Cerebellar cortex (tissue), 1 donor: Measurements from ENCODE around the gene KCNQ1.

ENCODE experiments used
- DNase-seq: peaks from one replicate; pipeline ENCODE4 v3.0.0-alpha.2; 2015; ENCODE audit warnings: low spot score

The KCNQ1 gene

DNA sequence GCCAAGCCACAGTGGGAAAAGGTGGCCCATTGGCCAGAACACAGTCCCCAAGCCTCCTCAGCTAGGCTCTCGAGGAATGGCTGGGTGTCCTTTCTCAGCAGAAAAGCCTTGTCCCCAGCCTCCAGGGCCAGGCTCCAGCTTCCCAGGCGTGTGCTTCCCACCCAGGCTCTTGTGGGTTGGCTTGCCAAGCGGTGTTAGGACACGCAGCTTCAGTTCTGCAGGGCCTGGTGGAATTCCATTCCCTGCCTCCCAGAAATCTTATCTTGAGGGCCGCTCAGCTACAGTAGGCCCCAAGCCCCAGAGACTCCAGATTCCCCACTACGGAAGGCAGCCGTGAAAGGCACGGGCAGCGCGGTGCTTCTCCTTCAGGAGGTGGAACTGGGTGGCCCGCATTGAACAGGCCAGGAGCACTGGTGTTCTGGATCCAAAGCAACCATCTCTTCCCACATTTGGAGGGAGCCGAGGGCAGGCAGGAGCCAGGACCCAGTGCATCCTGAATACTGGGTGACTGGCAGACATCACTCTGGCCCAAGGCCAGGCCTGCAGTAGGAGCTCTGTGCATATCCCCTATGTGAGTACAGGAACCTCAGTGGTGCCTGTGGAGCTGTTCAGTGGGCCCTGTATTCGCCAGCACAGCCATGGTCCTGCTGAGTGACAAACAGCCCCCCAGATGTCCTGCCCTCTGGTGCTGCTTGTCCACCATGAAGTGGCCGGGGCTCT is 271.7 kb downstream of the KCNQ1 start:
- no peak for DNase-seq

DNA sequence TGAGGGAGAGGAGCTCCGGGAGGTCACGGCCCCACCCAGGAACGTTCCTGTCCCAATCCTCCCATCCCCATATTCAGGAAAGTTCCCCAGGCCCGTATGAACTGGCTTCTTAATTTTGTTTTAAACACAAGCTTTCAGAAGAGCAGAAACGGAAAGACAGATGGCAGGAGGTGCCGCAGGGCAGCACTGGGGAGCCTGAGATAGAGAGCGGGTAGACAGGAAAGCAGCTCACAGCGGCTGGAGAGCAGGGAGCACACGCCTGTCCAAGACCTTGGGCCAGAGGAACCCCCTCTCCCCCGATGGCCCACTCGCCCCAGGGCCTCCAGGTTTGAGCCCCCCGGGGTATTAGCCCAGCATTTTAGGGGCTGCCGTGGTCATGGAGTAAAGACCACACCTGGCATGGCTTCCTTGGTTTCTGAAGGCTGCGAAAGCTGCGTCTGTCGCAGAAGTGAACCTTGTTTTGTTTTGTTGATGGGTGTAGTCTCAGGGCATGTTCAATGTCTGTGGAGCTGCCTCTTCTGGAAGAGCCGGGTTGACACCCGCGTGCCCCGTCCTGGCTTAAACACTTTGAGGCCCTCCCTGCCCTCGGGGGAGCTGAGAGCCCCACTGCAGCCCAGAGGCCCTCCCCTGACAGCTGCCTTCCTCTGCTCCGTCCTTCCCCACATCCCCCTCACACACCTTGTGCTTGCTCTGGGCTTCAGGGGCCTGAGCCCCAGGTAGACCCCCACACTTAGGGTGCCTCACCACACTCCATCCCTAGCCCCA is 272.9 kb downstream of the KCNQ1 start:
- DNase-seq, result peak; percentile 38

DNA sequence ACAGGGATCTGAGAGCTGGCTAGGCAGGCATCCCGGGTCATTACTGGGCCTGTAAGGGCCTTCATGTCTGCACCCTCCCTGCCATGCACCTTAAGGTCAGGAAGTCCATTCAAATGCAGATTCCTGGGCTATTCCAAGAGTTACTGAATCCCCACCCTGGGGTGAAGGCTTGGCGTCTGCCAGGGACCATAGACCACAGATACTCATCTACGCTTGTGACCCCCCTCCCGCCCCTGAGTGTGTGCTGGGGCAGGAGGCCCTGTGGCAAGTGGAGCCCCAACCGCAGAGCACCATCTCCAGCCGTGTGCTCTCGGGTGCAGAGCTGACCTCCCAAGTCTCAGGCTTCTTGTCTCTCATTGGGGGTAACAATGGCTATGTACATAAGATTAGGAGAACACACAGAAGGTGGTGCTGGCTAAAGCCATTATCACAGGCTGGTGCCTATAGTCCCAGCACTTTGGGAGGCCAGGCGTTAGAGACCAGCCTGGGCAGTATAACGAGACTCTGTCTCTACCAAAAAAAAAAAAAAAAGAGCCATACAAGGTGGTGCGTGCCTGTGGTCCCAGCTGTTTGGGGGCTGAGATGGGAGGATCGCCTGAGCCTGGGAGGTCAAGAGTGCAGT is 274.1 kb downstream of the KCNQ1 start:
- no peak for DNase-seq

DNA sequence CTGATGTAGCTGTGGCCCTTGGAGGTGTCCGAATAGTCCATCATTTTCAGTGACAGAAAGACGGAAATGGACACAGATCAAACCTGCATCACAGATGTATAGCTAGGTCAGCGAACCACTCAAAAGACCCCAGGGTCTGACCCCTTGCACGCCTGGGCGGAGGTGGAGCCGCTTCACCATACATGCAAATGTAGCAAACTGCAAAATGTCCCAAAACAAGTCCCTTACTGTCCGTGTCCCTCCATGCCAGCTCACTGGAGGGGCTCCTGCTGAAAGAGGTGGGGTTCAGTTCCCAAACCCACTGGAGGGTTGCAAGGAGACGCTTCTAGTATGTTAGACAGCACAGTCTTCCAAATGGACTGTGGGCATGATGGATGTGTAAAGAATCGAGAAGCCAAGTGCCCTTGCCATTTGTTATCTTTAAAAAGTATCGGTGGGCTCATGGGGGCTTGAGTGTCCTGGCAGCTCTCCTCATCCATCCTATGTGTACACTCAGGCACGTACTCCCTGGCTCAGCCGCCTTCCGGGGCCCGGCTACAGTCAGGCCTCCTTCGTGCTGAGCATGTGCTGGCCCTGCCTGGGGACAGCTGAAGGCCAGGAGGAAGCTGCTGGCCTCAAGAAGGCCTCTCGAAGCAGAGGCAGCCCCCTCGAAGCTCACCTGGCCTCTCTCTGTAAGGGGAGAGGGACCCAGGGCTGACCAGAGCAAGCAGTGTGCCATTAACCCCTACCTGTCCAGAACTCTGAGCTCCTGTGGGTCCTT is 275.2 kb downstream of the KCNQ1 start:
- no peak for DNase-seq

DNA sequence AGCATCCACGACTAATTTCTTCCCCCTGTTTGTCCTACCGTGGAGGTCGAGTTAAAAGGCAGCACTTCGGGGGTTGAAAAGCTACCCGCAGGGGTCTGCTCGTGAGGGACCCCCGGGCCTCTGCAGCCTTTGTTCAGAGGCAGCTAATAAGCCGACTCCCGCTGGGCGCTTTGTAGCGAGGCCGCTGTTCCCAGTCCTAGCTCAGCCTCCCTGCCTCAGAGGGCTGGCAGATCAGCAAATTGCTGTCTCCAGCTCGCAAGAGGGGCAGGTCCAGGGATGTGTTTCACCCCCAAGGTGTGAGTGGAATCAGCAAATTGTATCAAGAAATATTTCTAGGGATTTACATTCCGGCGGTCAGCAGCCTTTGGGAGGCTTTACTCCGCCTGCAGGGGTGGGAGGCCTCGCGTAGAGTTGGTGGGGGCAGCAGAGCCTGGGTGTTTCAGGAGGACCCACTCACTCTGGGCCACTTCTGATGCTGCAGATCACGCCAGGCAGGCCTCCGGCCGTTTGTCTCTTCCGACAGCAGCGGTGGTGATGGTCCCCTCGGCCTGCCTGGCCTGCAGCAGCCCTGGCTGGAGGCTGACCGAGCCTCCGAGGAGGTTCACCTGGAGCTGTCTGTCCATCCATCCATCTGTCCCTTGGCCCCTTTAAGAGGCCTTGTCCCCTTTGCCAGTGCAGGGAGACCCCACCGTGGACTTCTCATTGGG is 276.6 kb downstream of the KCNQ1 start:
- DNase-seq, result no peak

DNA sequence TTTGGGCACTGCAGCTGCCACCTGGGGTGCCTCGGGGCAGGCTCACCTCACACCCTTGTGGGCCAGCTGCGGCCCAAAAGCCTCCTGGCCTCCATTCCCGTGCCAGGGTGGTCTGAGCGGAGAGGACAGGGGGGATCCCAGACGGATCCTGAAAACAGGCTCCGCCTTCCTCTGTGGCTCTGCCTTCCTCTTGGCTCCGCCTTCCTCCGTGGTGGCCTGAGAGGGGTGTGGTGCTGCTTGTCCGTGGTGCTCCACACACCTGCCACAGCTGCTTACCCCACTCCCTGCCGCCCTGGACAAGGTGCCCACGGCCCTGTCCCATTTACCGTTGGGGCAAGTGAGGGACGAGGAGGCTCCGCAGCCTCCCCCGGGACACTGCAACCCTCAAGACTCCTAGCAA is 278.1 kb downstream of the KCNQ1 start:
- no peak for DNase-seq

DNA sequence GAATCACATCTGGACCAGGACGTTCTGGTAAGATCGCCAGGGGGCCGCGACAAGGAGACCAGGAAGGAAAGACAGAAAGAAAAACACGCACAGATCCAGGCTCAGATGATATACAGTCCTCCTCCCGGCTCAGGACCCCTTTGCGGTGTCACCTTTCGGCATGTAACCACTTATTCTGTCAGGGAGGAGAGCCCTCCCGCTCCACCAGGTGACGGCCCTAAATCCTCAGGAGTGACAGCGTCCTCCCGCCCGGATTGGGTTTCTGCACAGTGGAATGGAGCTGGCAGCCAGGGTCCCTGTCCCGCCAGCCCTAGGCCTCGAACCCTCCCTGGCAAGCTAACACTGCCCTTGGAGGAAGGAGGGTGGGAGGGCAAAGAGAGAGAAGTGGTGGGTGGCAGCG is 279.3 kb downstream of the KCNQ1 start:
- no peak for DNase-seq

DNA sequence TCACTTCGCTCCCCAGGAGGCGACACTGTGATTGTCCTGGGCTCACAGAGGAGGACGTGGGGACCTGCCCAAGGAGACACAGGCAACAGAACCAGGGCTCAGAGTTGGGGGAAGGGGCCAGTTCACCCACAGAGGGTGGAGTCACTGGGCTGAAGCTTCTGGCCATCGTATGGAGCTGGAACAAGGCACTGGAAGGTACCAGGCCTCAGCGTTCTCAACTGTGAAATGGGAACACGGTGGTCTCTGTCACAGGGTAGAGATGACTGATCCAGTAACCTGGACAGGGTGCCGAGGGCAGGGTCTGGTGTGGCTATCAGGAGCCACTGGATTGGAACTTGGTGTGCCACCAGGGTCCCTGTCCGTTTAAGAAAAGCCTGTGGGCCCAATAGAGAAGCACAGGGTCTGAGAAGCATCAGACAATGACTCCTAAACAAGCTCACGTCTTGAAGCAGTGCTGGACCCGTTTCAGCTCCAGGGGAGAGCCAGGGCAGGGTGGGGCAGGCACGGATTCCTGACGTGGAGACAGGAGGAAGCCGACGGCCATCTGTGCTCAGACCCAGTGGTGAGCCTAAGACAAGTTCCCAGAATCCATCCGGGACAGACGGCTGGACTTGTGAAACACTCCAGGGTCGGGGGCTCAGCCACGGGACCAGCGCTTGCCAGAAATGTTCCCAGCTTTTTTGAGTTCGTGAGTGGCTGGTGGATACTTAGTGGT is 280.0 kb downstream of the KCNQ1 start:
- no peak for DNase-seq

DNA sequence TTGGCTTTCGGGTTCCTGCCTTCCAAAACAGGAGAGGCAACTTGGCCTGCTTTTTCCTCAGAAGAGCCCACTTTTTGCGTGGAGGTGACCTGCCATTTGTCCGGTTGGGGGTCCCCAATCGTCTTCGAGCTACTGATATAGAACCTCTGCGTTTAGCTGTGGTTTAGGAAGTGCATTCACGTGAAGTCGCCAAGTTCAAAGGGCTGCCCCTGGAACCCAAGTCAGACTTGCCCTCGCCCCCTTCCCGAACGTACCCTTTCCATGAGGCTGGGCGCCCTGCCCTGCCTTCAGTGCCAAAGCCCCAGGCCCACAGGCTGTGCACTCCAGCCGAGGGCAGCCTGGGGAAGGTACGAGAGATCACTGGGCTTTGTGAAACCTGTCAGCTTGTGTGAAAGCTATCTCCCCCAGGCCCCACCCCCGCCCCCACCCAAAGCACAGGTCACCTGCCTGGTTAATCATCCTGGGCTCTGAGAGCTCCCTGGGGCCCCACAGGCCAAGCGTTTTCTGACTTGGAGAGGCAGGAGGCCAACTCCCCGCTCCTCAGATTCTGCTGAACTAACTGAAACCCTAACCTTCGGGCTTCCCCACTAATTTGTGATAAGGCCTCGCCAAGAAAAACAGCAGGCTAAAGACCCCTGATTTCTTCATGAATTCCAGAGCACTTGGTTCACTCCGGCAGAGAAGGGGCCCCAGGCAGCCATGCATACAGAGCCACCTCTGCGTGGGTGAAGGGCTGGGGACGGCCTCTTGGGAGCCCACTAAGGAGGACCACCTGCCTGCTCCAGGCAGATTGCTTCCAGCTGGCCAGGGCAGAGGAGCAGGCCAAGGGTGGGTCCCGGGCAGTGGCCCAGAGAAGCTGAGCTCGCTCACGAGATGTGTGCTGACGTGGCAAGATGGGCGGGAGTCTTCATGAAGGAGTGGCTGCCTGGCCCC is 280.8 kb downstream of the KCNQ1 start:
- DNase-seq, result no peak

DNA sequence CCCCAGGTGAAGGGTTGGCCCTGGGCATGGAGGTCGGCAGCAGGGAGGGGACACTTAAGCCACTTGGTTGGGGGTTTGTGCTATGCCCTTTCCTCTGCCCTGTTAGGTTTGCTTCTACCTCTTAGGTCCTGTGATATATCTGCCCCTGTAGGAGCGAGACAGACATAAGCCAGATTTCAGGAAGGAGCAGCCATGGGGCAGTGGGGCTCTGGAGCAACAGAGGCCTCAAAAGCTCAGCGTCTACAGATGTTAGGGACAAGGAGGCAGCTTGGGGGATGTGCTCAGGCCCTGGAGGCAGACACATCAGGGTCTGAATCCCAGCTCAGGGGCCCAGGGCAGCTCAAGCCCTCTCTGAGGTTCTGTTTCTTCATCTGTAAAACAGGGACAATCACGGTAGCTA is 282.2 kb downstream of the KCNQ1 start:
- no peak for DNase-seq

DNA sequence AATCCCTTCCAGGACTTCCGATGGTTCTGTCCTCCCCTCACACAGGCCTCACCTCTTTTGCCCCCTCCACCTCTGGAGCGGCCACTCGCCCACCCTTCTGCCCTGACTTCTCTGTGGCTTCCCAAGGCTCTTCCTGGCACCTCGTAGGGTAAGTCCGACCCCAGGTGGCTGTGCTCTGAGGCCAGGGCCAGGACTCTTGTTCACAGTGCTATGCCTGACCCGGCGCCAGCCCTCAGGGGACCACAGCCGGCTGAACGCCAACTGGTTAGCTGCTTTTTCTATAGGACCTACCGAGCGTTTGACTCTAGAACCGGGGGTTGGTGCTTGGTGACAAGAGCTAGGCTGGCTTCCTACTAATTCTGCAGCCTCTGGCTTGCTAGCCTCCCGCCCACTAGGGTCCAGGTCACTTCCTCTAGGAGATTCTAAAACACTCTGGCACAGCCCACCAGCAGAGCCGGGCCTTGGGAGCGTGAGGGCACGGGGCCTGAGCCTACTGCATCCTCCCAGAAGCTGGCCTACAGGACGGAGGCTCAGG is 283.4 kb downstream of the KCNQ1 start:
- no peak for DNase-seq

DNA sequence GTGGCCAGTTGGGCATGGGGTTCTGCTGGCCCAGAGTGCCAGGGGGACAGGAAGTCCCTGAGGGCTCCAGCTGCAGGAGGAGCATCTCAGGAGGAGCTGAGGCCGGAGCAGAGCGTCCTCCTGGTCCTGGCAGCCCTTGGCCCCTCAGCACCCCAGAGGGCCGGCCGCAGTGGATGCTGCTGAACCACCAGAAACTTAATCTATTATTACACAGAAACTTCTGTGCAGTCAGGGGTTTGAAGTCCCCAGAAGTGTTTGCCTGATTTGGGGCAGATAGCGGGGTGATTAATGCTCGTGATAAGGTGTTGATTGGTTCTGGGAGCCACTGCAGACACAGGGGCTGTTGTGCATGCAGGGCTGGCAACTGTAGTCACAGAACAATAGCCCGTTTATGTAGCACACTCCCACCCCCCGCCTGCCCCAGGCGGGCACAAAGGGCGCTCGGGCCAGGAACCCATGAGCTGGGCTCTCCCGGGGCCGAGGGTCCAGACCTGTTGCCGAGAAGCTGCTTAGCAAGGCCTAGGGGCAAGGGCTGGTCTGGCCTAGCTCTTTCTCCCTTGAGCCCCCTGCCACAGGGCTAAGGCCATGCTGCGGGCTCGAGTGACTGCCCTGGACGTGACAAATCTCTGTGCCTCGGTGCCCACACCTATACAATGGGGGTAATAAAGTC is 284.0 kb downstream of the KCNQ1 start:
- no peak for DNase-seq

DNA sequence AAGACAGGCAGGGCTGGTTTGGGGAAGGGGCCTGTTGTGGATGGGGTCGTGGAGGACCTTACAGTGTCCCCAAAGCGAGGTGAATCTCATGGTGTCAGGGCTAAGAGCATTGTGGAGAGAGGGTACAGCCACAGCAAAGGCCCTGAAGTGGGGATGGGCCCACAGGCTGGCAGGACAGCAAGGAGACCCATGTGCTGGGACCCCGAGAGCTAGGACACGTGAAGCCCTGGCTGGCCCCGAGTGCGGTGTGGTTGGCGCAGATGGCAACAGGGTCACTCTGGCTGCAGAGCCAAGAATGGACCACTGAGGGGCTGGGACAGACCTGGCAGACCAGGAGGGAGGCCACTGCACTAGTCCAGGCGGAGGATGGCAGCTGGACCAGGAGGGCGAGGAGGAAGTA is 285.0 kb downstream of the KCNQ1 start:
- no peak for DNase-seq

DNA sequence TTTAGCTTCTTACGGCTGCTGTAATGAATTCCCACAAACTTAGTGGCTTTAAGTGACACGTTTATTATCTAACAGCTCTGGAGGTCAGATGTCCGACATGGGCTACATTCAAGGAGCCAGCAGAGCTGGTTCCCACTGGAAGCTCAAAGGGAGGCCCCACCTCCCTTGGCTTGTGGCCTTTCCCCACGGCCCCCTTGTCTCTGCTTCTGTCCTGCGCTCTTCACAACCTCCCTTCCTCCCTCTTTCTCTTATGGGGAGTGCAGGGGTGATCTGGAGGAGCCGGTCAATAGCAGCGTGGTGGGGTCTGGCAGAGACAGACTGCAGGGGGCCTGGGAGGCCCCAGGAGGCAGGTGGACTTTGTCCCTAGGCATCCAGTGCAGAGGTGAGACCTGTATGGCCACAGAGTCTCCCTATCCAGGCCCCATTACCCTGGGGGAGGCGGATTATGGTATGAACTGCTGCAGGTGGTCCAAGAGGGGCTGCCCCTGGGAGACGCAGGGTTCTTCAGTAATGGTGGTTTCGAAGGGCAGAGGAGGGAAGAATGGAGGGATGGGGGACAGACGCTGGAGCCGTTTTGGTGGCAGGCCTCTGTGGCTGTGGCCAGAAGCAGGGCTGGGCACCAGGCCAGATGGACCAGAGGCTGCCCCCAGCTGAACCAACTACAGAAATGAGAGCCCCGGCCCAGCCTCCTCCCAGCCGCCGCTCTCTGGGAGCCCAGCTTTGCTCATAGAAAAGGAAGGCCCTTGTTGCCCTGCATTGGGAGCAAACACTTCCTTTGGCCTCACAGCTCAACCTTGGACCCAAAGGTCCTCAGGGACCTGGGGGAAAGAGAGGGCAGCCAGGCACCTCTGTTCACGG is 285.7 kb downstream of the KCNQ1 start:
- DNase-seq, result no peak

DNA sequence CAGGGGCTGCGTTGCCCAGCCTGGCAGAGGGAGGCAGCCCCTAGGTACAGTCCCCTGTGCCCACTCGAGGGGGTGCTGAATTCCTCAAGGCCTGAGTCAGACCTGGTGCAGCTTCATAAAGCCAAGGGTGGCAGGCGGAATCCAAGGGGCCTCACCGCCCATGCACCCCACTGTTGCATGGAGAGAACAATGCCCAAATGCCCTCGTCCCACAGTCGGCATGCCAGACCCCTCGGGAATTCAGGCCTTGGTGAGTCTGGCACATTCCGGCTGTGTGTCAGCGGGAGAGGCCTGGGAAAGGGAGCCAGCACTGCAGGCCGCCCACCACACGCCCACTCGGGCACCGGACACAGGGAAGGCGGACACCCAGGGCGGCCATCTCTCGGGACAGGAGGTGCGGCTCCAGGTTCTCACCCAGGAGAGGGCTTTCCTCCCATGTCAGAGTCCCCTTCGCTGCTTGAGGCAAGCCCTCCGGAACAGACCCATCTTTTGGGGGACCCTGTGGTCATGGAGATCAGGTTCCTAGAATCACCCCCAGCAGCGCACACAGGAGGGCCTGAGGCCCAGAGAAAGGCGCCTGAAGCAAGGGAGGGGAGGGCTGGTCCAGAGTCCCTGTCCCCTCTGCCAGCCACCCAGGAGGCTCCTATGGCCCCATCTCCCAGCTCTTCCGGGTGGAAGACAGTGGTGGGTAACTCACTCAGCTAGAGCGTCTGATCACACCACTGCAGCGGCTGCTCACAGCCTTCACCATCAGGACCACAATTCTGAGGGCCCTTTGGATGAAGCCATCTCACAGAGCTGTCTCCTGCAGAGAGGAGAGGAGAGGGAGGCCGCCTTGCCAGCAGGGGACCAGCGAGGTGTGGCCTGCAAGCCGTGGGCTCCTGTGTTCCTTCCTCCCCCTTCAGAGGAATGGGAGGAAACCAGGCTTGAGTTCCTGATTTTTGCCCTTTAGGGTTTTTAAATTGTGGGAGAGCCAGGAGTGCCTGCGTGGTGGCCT is 286.6 kb downstream of the KCNQ1 start:
- DNase-seq, result no peak

DNA sequence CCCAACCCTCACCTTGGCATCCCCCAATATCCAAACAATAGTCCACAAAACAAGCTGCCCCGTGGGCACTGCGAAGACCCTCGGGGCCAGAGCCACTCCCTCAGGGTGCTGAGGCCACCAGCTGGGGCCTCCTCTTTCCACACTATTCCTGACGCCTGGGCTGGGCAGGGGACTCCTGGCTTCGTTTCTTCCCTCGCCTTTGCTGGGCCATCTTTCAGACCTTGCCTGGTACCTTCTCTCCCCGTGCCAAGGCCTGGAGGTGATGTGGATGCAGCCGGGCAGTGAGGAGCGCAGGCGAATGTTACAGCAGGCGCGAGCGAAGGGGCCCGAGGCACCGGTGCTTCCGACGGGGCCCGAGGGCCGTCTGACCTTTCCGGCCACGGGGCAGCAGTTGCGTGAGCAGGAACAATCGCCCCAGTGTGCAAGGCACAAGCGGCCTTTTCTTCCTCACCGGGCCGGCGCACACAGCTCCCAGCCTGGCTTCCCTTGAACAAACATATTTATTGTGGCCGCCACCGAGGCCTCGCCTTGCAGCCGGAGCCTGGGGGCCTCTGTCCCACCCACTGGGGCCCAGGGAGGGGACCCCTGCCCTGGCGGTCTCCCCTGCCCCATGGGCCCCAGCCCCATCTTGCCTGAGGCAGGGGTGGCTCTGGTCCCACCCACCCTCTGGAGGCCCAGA is 287.6 kb downstream of the KCNQ1 start:
- DNase-seq, result no peak
